Upper lobe of left lung (tissue), 6 donors: ENCODE data around the gene SLC35E3. TPM values are rescaled to one million over a fixed set of nuclear protein-coding genes. Genes with fewer than 3 reads are reported as not detected.
A peak's percentile ranks its signal among the peaks of the same experiment; 100 is the strongest.
"Not testable (repeated sequence)": the region's sequence is repeated elsewhere in the genome, so short reads cannot be mapped to it uniquely, and the experiment has no call there.

Experiments
- ATAC-seq, 2 donors: fragments of 200-7000 bp; cut with Tn5 transposase; one replicate each; pipeline ENCODE4 v1.9.1; 2022; ENCODE audit warnings: mild to moderate bottlenecking in 2 of 2, moderate library complexity in 2 of 2; ENCODE audit not compliant: low FRiP score in 2 of 2
- DNase-seq, 2 donors: peaks; one replicate each; pipeline ENCODE4 v3.0.0-alpha.2; 2019 to 2020
- H3K27ac ChIP-seq, 4 donors: fragments of 200-600 bp; sonication (generic); one replicate each; pipeline ENCODE4 v1.5.1; 2016 to 2019
- H3K27me3 ChIP-seq, 4 donors: fragments of 200-600 bp; sonication (generic); one replicate each; pipeline ENCODE4 v1.5.1; 2017 to 2019
- H3K36me3 ChIP-seq, 4 donors: fragments of 200-600 bp; sonication (generic); one replicate each; pipeline ENCODE4 v1.5.1; 2016 to 2019
- H3K4me1 ChIP-seq, 4 donors: fragments of 200-600 bp; sonication (generic); one replicate each; pipeline ENCODE4 v1.5.1; 2018 to 2019
- H3K4me3 ChIP-seq, 4 donors: fragments of 200-600 bp; sonication (generic); one replicate each; pipeline ENCODE4 v1.5.1; 2017 to 2019; ENCODE audit warnings: mild to moderate bottlenecking in 2 of 4, moderate library complexity in 1 of 4
- H3K9me3 ChIP-seq, 4 donors: fragments of 200-600 bp; sonication (generic); one replicate each; pipeline ENCODE4 v1.5.1; 2018 to 2019
- CTCF ChIP-seq, 6 experiments: fragments of 450-650 bp in 4 of 6; fragments of 200-600 bp in 2 of 6; sonication (generic) in 2 of 6; IDR thresholded peaks; one replicate each; pipeline ENCODE4 v1.5.1; 2016 to 2019; ENCODE audit warnings: antibody characterized with exemption in 6 of 6
- EP300 ChIP-seq, 4 donors: sonication (generic); formaldehyde crosslinking; IDR thresholded peaks; one replicate each; pipeline ENCODE4 v1.5.1; 2017; ENCODE audit warnings: antibody characterized with exemption in 4 of 4, control low read depth in 2 of 4
- POLR2A ChIP-seq, 4 donors: fragments of 450-650 bp; IDR thresholded peaks; one replicate each; pipeline ENCODE4 v1.5.1; 2016 to 2017; ENCODE audit warnings: antibody characterized with exemption in 4 of 4, mild to moderate bottlenecking in 2 of 4
- POLR2AphosphoS5 ChIP-seq, 2 donors: sonication (generic); formaldehyde crosslinking; IDR thresholded peaks; one replicate each; pipeline ENCODE4 v1.5.1; 2017; ENCODE audit warnings: antibody characterized with exemption in 2 of 2
- WGBS, 2 donors: methylation state at CpG; one replicate each; pipeline ENCODE4 v1.1.5; 2017 to 2018; 5-methylcytosine and 5-hydroxymethylcytosine counted together
- total RNA-seq, 6 donors: library from RNA; depleted of rRNA in 4 of 6; stranded (reverse); fragments of >200 nt in 4 of 6; gene quantifications; one replicate each; pipeline versions ENCODE4 v1.1.0 to v1.2.1, GENCODE V29; 2016 to 2021
- donor health status: DM: no; HTN: no; CAD: no; lungs with moderate emphysema.
- donor health status: DM: no; HTN: yes; CAD: no; lungs with severe emphysema.

Gene SLC35E3
- total RNA-seq, 6 donors from 2014 or later, result 6.5 to 38.8 (median 15.2) TPM

GRCh38 chr12:68815928-68816800 lies 70.2 kb downstream of the SLC35E3 start:
- TF ChIP-seq CTCF (IDR thresholded peaks at IDR 0.05), result no peak
- H3K4me3 ChIP-seq, result no peak overlapping the region
- DNase-seq, result no peak
- H3K9me3 ChIP-seq, result no peaks in the 10 kb centered on the region
- WGBS, 2 donors, result 95 to 98% methylated on average over 7 to 8 of the region's 8 CpGs
- no peaks in the 10 kb centered on the region for H3K27me3 ChIP-seq
- peaks cover 38 to 92% (median 53%) of the 10 kb centered on the region in 4 donors for H3K36me3 ChIP-seq
- H3K27ac ChIP-seq, result no peak overlapping the region
- ATAC-seq, result no peak
- peaks cover 17 to 31% (median 25%) of the 10 kb centered on the region in 4 donors for H3K4me1 ChIP-seq

- ATAC-seq, H3K27ac ChIP-seq, H3K4me3 ChIP-seq, DNase-seq, H3K9me3 ChIP-seq, H3K27me3 ChIP-seq: not testable (repeated sequence)
- Histone ChIP-seq H3K4me1 (peaks cover 7 to 13% (median 9%) of the 10 kb centered on the region in 4 donors), H3K36me3 (peaks cover 49 to 99% (median 62%) of the 10 kb centered on the region in 4 donors)
- 92 to 94% methylated on average over 13 of the region's 13 CpGs for WGBS, 2 donors
Observed at GRCh38 chr12:68819481-68819880, 73.5 kb downstream of the SLC35E3 start.

- H3K9me3 ChIP-seq, result no peaks in the 10 kb centered on the region
- 93 to 94% methylated on average over 6 of the region's 6 CpGs for WGBS, 2 donors
- no peaks in the 10 kb centered on the region for H3K27me3 ChIP-seq
- H3K4me3 ChIP-seq, result no peak overlapping the region
- H3K27ac ChIP-seq, result no peak overlapping the region
- peaks cover 54 to 99% (median 76%) of the 10 kb centered on the region in 4 donors for H3K36me3 ChIP-seq
- no peak for DNase-seq
- no peak for ATAC-seq
- TF ChIP-seq POLR2AphosphoS5 (IDR thresholded peaks at IDR 0.05), result no peak
- no peak for TF ChIP-seq CTCF (IDR thresholded peaks at IDR 0.05)
- TF ChIP-seq EP300 (IDR thresholded peaks at IDR 0.05), result no peak
- no peak for TF ChIP-seq POLR2A (IDR thresholded peaks at IDR 0.05)
- H3K4me1 ChIP-seq, result no peaks in the 10 kb centered on the region
Observed at GRCh38 chr12:68821357-68822188, 75.6 kb downstream of the SLC35E3 start.

- 80 to 94% methylated on average over 3 of the region's 3 CpGs for WGBS, 2 donors
- no peak for TF ChIP-seq EP300 (IDR thresholded peaks at IDR 0.05)
- TF ChIP-seq CTCF (IDR thresholded peaks at IDR 0.05), result no peak
- no peak for TF ChIP-seq POLR2AphosphoS5 (IDR thresholded peaks at IDR 0.05)
- no peak for TF ChIP-seq POLR2A (IDR thresholded peaks at IDR 0.05)
Observed at GRCh38 chr12:68823696-68824095, 77.7 kb downstream of the SLC35E3 start.

GRCh38 chr12:68824131-68824530 lies 78.2 kb downstream of the SLC35E3 start:
- Histone ChIP-seq H3K4me3 (no peak overlapping the region), H3K36me3 (peaks cover 57 to 99% (median 72%) of the 10 kb centered on the region in 4 donors), H3K9me3 (no peaks in the 10 kb centered on the region), H3K27me3 (no peaks in the 10 kb centered on the region), H3K4me1 (no peaks in the 10 kb centered on the region), H3K27ac (no peak overlapping the region)
- TF ChIP-seq EP300 (IDR thresholded peaks at IDR 0.05) (no peak), POLR2AphosphoS5 (IDR thresholded peaks at IDR 0.05) (no peak), CTCF (IDR thresholded peaks at IDR 0.05) (no peak), POLR2A (IDR thresholded peaks at IDR 0.05) (no peak)
- ATAC-seq (no peak), DNase-seq (peak in 1 of 2 donors; percentile 60)
- WGBS, 2 donors, result 95 to 99% methylated on average over 5 of the region's 5 CpGs

More at GRCh38 chr12:68823696-68824095, 77.7 kb downstream of the SLC35E3 start:
- no peak for DNase-seq
- Histone ChIP-seq H3K36me3 (peaks cover 61 to 99% (median 72%) of the 10 kb centered on the region in 4 donors), H3K4me3 (no peak overlapping the region), H3K27me3 (no peaks in the 10 kb centered on the region), H3K4me1 (no peaks in the 10 kb centered on the region), H3K9me3 (no peaks in the 10 kb centered on the region), H3K27ac (no peak overlapping the region)
- ATAC-seq, result no peak
